Loucy (cell line): ENCODE data around the gene FXYD2.
A peak's percentile ranks its signal among the peaks of the same experiment; 100 is the strongest.

Source experiments
- H2AFZ ChIP-seq: fragments of 200-600 bp; sonication (generic); 2 replicates; pipeline ENCODE4 v1.6.0; 2016; ENCODE audit warnings: antibody characterized with exemption, mild to moderate bottlenecking, low read length, moderate library complexity
- H3F3A ChIP-seq: fragments of 200-600 bp; 2 replicates; pipeline ENCODE4 v1.6.0; 2016; ENCODE audit warnings: antibody characterized with exemption, low read depth, mild to moderate bottlenecking
- H3K27me3 ChIP-seq: fragments of 200-600 bp; sonication (generic); 2 replicates; pipeline ENCODE4 v1.6.1; 2014; ENCODE audit warnings: low read length, mild to moderate bottlenecking; ENCODE audit not compliant: insufficient read depth, poor library complexity, severe bottlenecking
- H3K36me3 ChIP-seq: fragments of 200-600 bp; sonication (generic); 2 replicates; pipeline ENCODE4 v1.6.1; 2016; ENCODE audit warnings: low read length; ENCODE audit not compliant: insufficient read depth
- H3K4me1 ChIP-seq: fragments of 200-600 bp; sonication (generic); 2 replicates; pipeline ENCODE4 v1.5.1; 2014; ENCODE audit warnings: low read length, mild to moderate bottlenecking; ENCODE audit not compliant: insufficient read depth, poor library complexity, severe bottlenecking
- H3K4me2 ChIP-seq: fragments of 200-600 bp; sonication (generic); 2 replicates; pipeline ENCODE4 v1.6.0; 2014; ENCODE audit warnings: antibody characterized with exemption, low read length, low read depth, mild to moderate bottlenecking; ENCODE audit not compliant: poor library complexity, severe bottlenecking
- H3K4me3 ChIP-seq: fragments of 200-600 bp; sonication (generic); 2 replicates; pipeline ENCODE4 v1.5.1; 2014; ENCODE audit warnings: low read length, mild to moderate bottlenecking, mixed read lengths; ENCODE audit not compliant: poor library complexity, severe bottlenecking
- H3K79me2 ChIP-seq: fragments of 200-600 bp; sonication (generic); 2 replicates; pipeline ENCODE4 v1.6.1; 2014; ENCODE audit warnings: low read length; ENCODE audit not compliant: insufficient read depth
- H3K9ac ChIP-seq: fragments of 200-600 bp; sonication (generic); 2 replicates; pipeline ENCODE4 v1.6.0; 2014; ENCODE audit warnings: mild to moderate bottlenecking, low read depth, low read length, moderate library complexity; ENCODE audit not compliant: poor library complexity, severe bottlenecking
- H3K9me2 ChIP-seq: fragments of 200-600 bp; sonication (generic); replicated peaks from 2 replicates; pipeline ENCODE4 v1.6.1; 2016; ENCODE audit warnings: low read depth, low read length, mixed read lengths
- H3K9me3 ChIP-seq: fragments of 200-600 bp; sonication (generic); 2 replicates; pipeline ENCODE4 v1.6.1; 2014; ENCODE audit warnings: mild to moderate bottlenecking, antibody characterized with exemption, low read length, low read depth; ENCODE audit not compliant: insufficient read depth
- H4K20me1 ChIP-seq: fragments of 200-600 bp; sonication (generic); 2 replicates; pipeline ENCODE4 v1.6.0; 2014; ENCODE audit warnings: antibody characterized with exemption, low read length, mild to moderate bottlenecking; ENCODE audit not compliant: insufficient read depth, poor library complexity, severe bottlenecking
- CTCF ChIP-seq: fragments of 200-600 bp; sonication (generic); conservative IDR thresholded peaks from 2 replicates; pipeline ENCODE4 v1.5.1; 2014; ENCODE audit warnings: mild to moderate bottlenecking, antibody characterized with exemption, low read length
- EZH2phosphoT487 ChIP-seq: fragments of 200-600 bp; IDR thresholded peaks from 2 replicates; pipeline ENCODE4 v1.6.1; 2018; ENCODE audit warnings: antibody characterized with exemption, mild to moderate bottlenecking, moderate library complexity, borderline replicate concordance

Gene FXYD2

GRCh38 chr11:117827521-117828511 lies 3.3 kb upstream of the FXYD2 start:
- H3K9ac ChIP-seq: peak overlapping the region; percentile 79
- H3K4me2 ChIP-seq: peak overlapping the region; percentile 90
- H3K9me3 ChIP-seq: no peaks in the 10 kb centered on the region
- H2AFZ ChIP-seq: no peak overlapping the region
- peaks cover 32% of the 10 kb centered on the region for H3K79me2 ChIP-seq
- no peak for TF ChIP-seq EZH2phosphoT487
- TF ChIP-seq CTCF: no peak
- peaks cover 97% of the 10 kb centered on the region for H3K4me1 ChIP-seq
- H4K20me1 ChIP-seq: no peaks in the 10 kb centered on the region
- H3K36me3 ChIP-seq: no peaks in the 10 kb centered on the region
- peaks cover 8% of the 10 kb centered on the region; the same call in 1 of the 2 replicates for H3F3A ChIP-seq
- H3K4me3 ChIP-seq: peak overlapping the region; percentile 66
- no peaks in the 10 kb centered on the region for H3K27me3 ChIP-seq
- H3K9me2 ChIP-seq: no peaks in the 10 kb centered on the region

- peaks cover 95% of the 10 kb centered on the region for H3K4me1 ChIP-seq
Measured at GRCh38 chr11:117826832-117827231, 2.3 kb upstream of the FXYD2 start.

DNA sequence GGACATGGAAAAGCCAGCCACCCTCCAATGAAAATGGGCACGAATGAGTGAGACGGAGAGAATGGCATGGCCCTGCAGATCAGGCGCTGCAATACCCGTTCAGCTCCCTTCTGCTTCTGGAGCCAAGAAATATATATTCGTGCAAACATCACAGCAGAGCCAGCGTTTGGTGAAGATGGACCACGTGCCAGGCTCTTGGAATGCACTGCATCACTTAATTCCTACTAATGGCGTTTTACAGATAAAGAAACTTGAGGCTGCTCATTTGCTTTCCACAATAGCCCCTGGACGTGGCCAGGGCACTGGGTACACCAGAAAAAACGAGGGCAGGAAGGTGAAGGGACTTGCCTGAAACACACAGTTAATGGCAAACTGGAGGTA lies 1.6 kb upstream of the FXYD2 start:
- Histone ChIP-seq H3K9me2 (no peaks in the 10 kb centered on the region), H4K20me1 (no peaks in the 10 kb centered on the region), H3K9ac (peak overlapping the region; percentile 79), H3K4me2 (peak overlapping the region; percentile 90), H3K27me3 (no peaks in the 10 kb centered on the region), H3K9me3 (no peaks in the 10 kb centered on the region), H3F3A (peaks cover 8% of the 10 kb centered on the region; the same call in 1 of the 2 replicates), H3K4me1 (peaks cover 88% of the 10 kb centered on the region), H3K36me3 (no peaks in the 10 kb centered on the region), H3K4me3 (peak overlapping the region; percentile 66), H2AFZ (no peak overlapping the region), H3K79me2 (peaks cover 39% of the 10 kb centered on the region)
- TF ChIP-seq CTCF: no peak
- no peak for TF ChIP-seq EZH2phosphoT487

More at GRCh38 chr11:117826832-117827231, 2.3 kb upstream of the FXYD2 start:
- H3K4me3 ChIP-seq: peak overlapping the region; percentile 66
- no peak for TF ChIP-seq CTCF
- no peak for TF ChIP-seq EZH2phosphoT487
- H3K4me2 ChIP-seq: peak overlapping the region; percentile 90
- H3K27me3 ChIP-seq: no peaks in the 10 kb centered on the region
- H3K36me3 ChIP-seq: no peaks in the 10 kb centered on the region
- no peaks in the 10 kb centered on the region for H4K20me1 ChIP-seq
- peak overlapping the region; percentile 79 for H3K9ac ChIP-seq
- no peak overlapping the region for H2AFZ ChIP-seq
- H3F3A ChIP-seq: peaks cover 8% of the 10 kb centered on the region; the same call in 1 of the 2 replicates
- peaks cover 39% of the 10 kb centered on the region for H3K79me2 ChIP-seq
- H3K9me2 ChIP-seq: no peaks in the 10 kb centered on the region
- H3K9me3 ChIP-seq: no peaks in the 10 kb centered on the region
